ENCODE data around the gene TNKS2.

TNKS2 gene

DNA sequence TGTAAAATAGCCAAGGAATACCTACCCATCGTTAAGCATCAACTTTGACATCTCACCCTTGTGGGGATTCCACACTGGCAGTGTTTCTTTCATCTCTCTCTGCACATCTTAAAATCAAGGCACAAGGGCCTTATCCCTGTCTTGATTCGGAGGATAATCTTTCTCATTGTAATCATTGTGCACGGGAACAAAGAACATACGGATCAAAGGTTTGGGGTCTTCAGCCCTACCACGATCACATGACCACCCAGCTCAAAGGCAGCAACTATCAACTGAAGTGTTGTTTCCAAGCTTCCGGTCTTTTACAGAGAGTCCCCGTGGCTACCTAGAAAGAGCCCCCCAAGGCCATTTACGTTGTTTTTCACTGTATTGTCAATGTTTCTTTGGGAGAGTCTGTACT, 99.2 kb downstream of the TNKS2 start:
- in situ Hi-C loops (cut with HindIII; ENCODE audit: low pct_ligation_motif_present, low sequenced_read_pairs) = no loop called here
- DNase-seq = no peak
- Histone ChIP-seq H3K36me3 (replicated peaks) (no peaks in the 10 kb centered on the region), H3K27ac (no peak overlapping the region), H3K4me3 (ENCODE audit: low read depth, low read length) (no peak overlapping the region), H3K27me3 (replicated peaks) (no peaks in the 10 kb centered on the region)
- TF ChIP-seq CTCF (IDR thresholded peaks at IDR 0.05; ENCODE audit: low read depth, low read length, missing control alignments) = no peak

DNA sequence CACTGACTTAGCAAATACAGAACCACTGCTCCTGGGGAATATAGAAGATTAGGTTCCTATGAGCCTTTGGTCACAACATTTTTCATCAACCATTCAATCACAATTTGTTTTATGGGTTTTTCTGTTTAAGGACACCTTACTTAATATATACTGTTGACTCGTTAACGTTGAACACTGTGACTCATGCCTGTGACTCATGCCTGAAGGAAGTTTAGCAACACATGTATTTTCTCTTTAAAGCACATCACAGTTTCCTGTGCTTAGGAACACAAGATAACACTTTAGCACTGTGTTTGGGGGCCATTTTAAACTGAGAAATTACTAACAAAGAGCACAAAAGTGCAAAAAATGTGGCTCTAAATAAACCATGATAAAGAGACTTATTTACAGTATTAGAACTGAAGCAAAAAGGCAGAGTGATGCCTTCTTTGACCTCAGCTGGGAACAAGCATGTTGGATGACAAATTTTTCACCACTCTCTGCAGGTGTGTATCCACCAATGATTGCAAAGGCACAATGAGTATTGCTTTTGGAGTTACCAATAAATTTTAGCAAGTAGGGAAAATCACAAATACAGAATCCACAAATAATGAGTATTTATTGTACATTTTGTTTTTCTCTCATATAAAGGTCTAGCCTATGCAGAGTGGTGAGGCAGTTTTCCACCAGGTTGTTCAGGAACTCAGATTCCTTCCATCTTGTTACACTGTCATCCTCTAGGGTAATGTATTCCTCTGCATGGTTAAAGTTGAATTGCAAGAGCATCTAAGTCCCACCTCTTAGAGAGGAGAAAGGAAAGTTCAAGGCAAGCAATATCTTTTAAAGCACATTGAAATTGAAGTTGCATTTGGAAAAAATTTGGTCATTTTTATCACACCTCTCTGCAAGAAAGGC, 103.8 kb downstream of the TNKS2 start:
- Histone ChIP-seq H3K27ac (peak overlapping the region; percentile 43), H3K4me3 (ENCODE audit: low read depth, low read length) (no peak overlapping the region), H3K36me3 (replicated peaks) (no peaks in the 10 kb centered on the region), H3K27me3 (replicated peaks) (no peaks in the 10 kb centered on the region)
- in situ Hi-C loops (cut with HindIII; ENCODE audit: low pct_ligation_motif_present, low sequenced_read_pairs) = no loop called here
- TF ChIP-seq CTCF (IDR thresholded peaks at IDR 0.05; ENCODE audit: low read depth, low read length, missing control alignments) = no peak
- peak; percentile 97 for DNase-seq

DNA sequence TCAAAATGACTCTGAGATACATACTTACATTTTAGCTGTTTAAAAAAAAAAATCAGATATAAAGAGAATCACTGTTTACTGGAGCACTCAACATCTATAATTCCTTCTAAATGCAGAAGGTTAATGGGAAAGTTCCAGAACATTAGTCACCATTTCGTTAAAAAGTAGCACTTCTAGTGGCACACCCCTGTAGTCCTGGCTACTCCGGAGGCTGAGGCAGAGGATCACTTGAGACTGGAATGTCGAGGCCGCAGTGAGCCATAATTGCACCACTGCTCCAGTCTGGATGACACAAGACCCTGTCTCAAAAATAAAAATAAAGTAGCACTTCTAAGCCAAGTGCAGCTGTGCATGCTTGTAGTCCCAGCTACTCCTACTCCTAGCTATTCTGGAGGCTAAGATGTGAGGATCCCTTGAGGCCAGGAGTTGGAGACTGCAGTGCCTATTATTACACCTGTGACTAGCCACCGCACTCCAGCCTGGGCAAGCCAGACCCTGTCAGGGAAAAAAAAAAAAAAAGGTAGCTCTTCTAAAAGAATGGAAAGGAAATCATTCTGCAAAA, 108.9 kb downstream of the TNKS2 start:
- no peak for TF ChIP-seq CTCF (IDR thresholded peaks at IDR 0.05; ENCODE audit: low read depth, low read length, missing control alignments)
- no peaks in the 10 kb centered on the region for H3K36me3 ChIP-seq (replicated peaks)
- H3K4me3 ChIP-seq (ENCODE audit: low read depth, low read length) = peak overlapping the region; percentile 71
- no peak for DNase-seq
- H3K27ac ChIP-seq = no peak overlapping the region
- in situ Hi-C loops (cut with HindIII; ENCODE audit: low pct_ligation_motif_present, low sequenced_read_pairs) = no loop called here
- no peaks in the 10 kb centered on the region for H3K27me3 ChIP-seq (replicated peaks)

- DNase-seq = no peak
- TF ChIP-seq CTCF (IDR thresholded peaks at IDR 0.05; ENCODE audit: low read depth, low read length, missing control alignments) = no peak
- H3K27ac ChIP-seq = no peak overlapping the region
- in situ Hi-C loops (cut with HindIII; ENCODE audit: low pct_ligation_motif_present, low sequenced_read_pairs) = no loop called here
- H3K4me3 ChIP-seq (ENCODE audit: low read depth, low read length) = peak overlapping the region; percentile 71
- no peaks in the 10 kb centered on the region for H3K36me3 ChIP-seq (replicated peaks)
- no peaks in the 10 kb centered on the region for H3K27me3 ChIP-seq (replicated peaks)
These were observed 109.7 kb downstream of the TNKS2 start for GRCh38 chr10:91907914-91908336.

- no peaks in the 10 kb centered on the region for H3K27me3 ChIP-seq (replicated peaks)
- H3K36me3 ChIP-seq (replicated peaks) = no peaks in the 10 kb centered on the region
- DNase-seq = peak; percentile 48
- in situ Hi-C loops (cut with HindIII; ENCODE audit: low pct_ligation_motif_present, low sequenced_read_pairs) = no loop called here
- TF ChIP-seq CTCF (IDR thresholded peaks at IDR 0.05; ENCODE audit: low read depth, low read length, missing control alignments) = peak; percentile 44
- no peak overlapping the region for H3K27ac ChIP-seq
- peak overlapping the region; percentile 71 for H3K4me3 ChIP-seq (ENCODE audit: low read depth, low read length)
These were observed 110.3 kb downstream of the TNKS2 start for GRCh38 chr10:91908337-91909116.
